Keratinocyte (primary cell): ENCODE measurements around the gene ADGRG6. TPM values are rescaled to one million over a fixed set of nuclear protein-coding genes. Genes with fewer than 3 reads are reported as not detected.

Source experiments
- DNase-seq: peaks from one replicate; pipeline ENCODE4 v3.0.0-alpha.2; 2011; ENCODE audit warnings: low read depth, missing footprints, low spot score
- FAIRE-seq: peaks from 2 replicates; lab custom pipeline; 2011; peaks lifted over from hg19 to GRCh38; lab: Jason Lieb, UNC
- H2AFZ ChIP-seq: 2 replicates; pipeline ENCODE4 v1.6.0; 2012; ENCODE audit warnings: low read length, control low read depth, inconsistent platforms; ENCODE audit not compliant: control insufficient read depth
- H3K27ac ChIP-seq: 2 replicates; pipeline ENCODE4 v1.5.1; 2011; ENCODE audit warnings: low read length; ENCODE audit not compliant: control insufficient read depth, insufficient read depth
- H3K27me3 ChIP-seq: 3 replicates; pipeline ENCODE4 v1.6.0; 2011; ENCODE audit warnings: low read length; ENCODE audit not compliant: control insufficient read depth, insufficient read depth; ENCODE audit errors: extremely low read depth
- H3K36me3 ChIP-seq, 2 experiments: 2 replicates in 1 of 2; 3 replicates in 1 of 2; pipeline ENCODE4 v1.5.1; 2011; ENCODE audit warnings: low read length in 2 of 2, mild to moderate bottlenecking in 1 of 2; ENCODE audit not compliant: control insufficient read depth in 2 of 2, insufficient read depth in 2 of 2; ENCODE audit errors: extremely low read depth in 1 of 2
- H3K4me1 ChIP-seq: 3 replicates; pipeline ENCODE4 v1.5.1; 2011; ENCODE audit warnings: low read length; ENCODE audit not compliant: control insufficient read depth, insufficient read depth; ENCODE audit errors: extremely low read depth
- H3K4me2 ChIP-seq: 3 replicates; pipeline ENCODE4 v1.6.0; 2011; ENCODE audit warnings: low read depth, low read length; ENCODE audit not compliant: control insufficient read depth, insufficient read depth; ENCODE audit errors: extremely low read depth
- H3K4me3 ChIP-seq, 3 experiments: fragments of 200-600 bp in 1 of 3; sonication (generic) in 1 of 3; 2 replicates in 2 of 3; 3 replicates in 1 of 3; pipeline ENCODE4 v1.5.1; 2011 to 2016; ENCODE audit warnings: low read length in 3 of 3, mild to moderate bottlenecking in 3 of 3, control low read depth in 2 of 3, inconsistent platforms in 1 of 3, low read depth in 1 of 3, mixed read lengths in 1 of 3, mixed run types in 1 of 3, moderate library complexity in 1 of 3; ENCODE audit not compliant: control insufficient read depth in 2 of 3, insufficient read depth in 2 of 3; ENCODE audit errors: extremely low read depth in 1 of 3
- H3K79me2 ChIP-seq: 2 replicates; pipeline ENCODE4 v1.6.0; 2012; ENCODE audit warnings: low read length; ENCODE audit not compliant: control insufficient read depth, insufficient read depth
- H3K9ac ChIP-seq: 3 replicates; pipeline ENCODE4 v1.6.0; 2011; ENCODE audit warnings: low read length; ENCODE audit not compliant: control insufficient read depth, insufficient read depth; ENCODE audit errors: extremely low read depth
- H3K9me1 ChIP-seq: 3 replicates; pipeline ENCODE4 v1.6.0; 2011; ENCODE audit warnings: low read length; ENCODE audit not compliant: control insufficient read depth, insufficient read depth; ENCODE audit errors: extremely low read depth
- H3K9me3 ChIP-seq: 2 replicates; pipeline ENCODE4 v1.5.1; 2012; ENCODE audit warnings: low read depth, low read length; ENCODE audit not compliant: control insufficient read depth
- H4K20me1 ChIP-seq: 3 replicates; pipeline ENCODE4 v1.6.0; 2011; ENCODE audit warnings: low read length; ENCODE audit not compliant: control insufficient read depth, insufficient read depth; ENCODE audit errors: extremely low read depth
- CTCF ChIP-seq, 3 experiments: IDR thresholded peaks in 1 of 3; conservative IDR thresholded peaks in 1 of 3; optimal IDR thresholded peaks in 1 of 3; 2 replicates in 2 of 3; 3 replicates in 1 of 3; pipeline versions ENCODE3 to v1.5.1; 2011; ENCODE audit warnings: low read length in 3 of 3, mild to moderate bottlenecking in 3 of 3, moderate library complexity in 2 of 3, control low read depth in 1 of 3, inconsistent platforms in 1 of 3; ENCODE audit not compliant: insufficient read depth in 2 of 3; ENCODE audit errors: extremely low read depth in 1 of 3
- EZH2 ChIP-seq: IDR thresholded peaks from one replicate; pipeline ENCODE4 v1.6.1; 2012; ENCODE audit warnings: inconsistent platforms, mild to moderate bottlenecking, low read length, moderate library complexity
- dilution Hi-C: fragments of 300-500 bp; cut with MboI; formaldehyde crosslinking; loops from one replicate; pipeline ENCODE4 v1.7.0; 2020; ENCODE audit warnings: low sequenced_read_pairs; ENCODE audit not compliant: extremely low pct_ligation_motif_present
- polyA plus RNA-seq, 5 experiments: library from polyadenylated mRNA; depleted of rRNA in 3 of 5; stranded (reverse) in 3 of 5; stranded (forward) in 1 of 5; unstranded in 1 of 5; fragments of >200 nt; gene quantifications; 1 replicate in 1 of 5; 2 replicates in 3 of 5; 3 replicates in 1 of 5; pipeline versions ENCODE4 v1.2.1 to v1.2.3, GENCODE V29; 2011 to 2012; ENCODE audit warnings: missing spikeins in 2 of 5, low read depth in 1 of 5, low replicate concordance in 1 of 5

The ADGRG6 gene
- polyA plus RNA-seq, 1 donor (not counting 4 experiments of a cell fraction or from before 2014, with no cell fraction given): 20.1 TPM

- H3K27me3 ChIP-seq: no peaks in the 10 kb centered on the region
- H3K36me3 ChIP-seq: no peaks in the 10 kb centered on the region
- H3K9me1 ChIP-seq: no peaks in the 10 kb centered on the region
- H2AFZ ChIP-seq: no peak overlapping the region
- no peak overlapping the region for H3K9ac ChIP-seq
- FAIRE-seq (no peak), DNase-seq (no peak)
- no peaks in the 10 kb centered on the region for H4K20me1 ChIP-seq
- no peak overlapping the region for H3K4me3 ChIP-seq
- dilution Hi-C loops: no loop called here
- no peaks in the 10 kb centered on the region for H3K9me3 ChIP-seq
- H3K27ac ChIP-seq: no peak overlapping the region
- no peaks in the 10 kb centered on the region for H3K4me1 ChIP-seq
- H3K4me2 ChIP-seq: no peak overlapping the region
- TF ChIP-seq EZH2 (no peak), CTCF (optimal IDR thresholded peaks at IDR 0.05 in 1 of 3, IDR thresholded peaks at IDR 0.05 in 1 of 3, conservative IDR thresholded peaks at IDR 0.05 in 1 of 3; ENCODE audit: extremely low read depth in 1 of 3, insufficient read depth in 2 of 3, low read length in 3 of 3) (no peak)
- no peaks in the 10 kb centered on the region for H3K79me2 ChIP-seq
Observed at GRCh38 chr6:142489722-142490610, 188.2 kb downstream of the ADGRG6 start.

Other genes with a start within 250 kb of the ADGRG6 start
- gene GJE1, start 169.1 kb upstream of the ADGRG6 start, polyA plus RNA-seq: not detected in 3 replicates
- gene NMBR, start 154.9 kb upstream of the ADGRG6 start, polyA plus RNA-seq: 0.04 TPM in 1 of 3 replicates, not detected in the others
- gene VTA1, start 154.7 kb upstream of the ADGRG6 start, polyA plus RNA-seq: 81.5 to 97.4 TPM (median 97.4 TPM) in 3 replicates